Measurements from ENCODE around the gene XRCC1. TPM values are rescaled to one million over a fixed set of nuclear protein-coding genes. Genes with fewer than 3 reads are reported as not detected.

XRCC1 gene
- total and polyA plus RNA-seq, 2 of the 8 experiments (the other 6 are each of a cell fraction or from before 2014, with no cell fraction given) = 42.5 to 44.4 TPM

GRCh38 chr19:43570174-43570791 lies 5.0 kb downstream of the XRCC1 start (continued):
- TF ChIP-seq ASH2L (IDR thresholded peaks at IDR 0.05; ENCODE audit: low read length) = no peak
- no peak for TF ChIP-seq SP2 (IDR thresholded peaks at IDR 0.05; ENCODE audit: low read length)
- TF ChIP-seq E2F6 (IDR thresholded peaks at IDR 0.05) = no peak
- no peak for TF ChIP-seq TAF1 (IDR thresholded peaks at IDR 0.05; ENCODE audit: low read depth, low read length)
- no peak for TF ChIP-seq ZNF274 (IDR thresholded peaks at IDR 0.05; ENCODE audit: borderline replicate concordance, extremely low read depth, low read length)
- no peak for TF ChIP-seq CTBP2 (IDR thresholded peaks at IDR 0.05; ENCODE audit: borderline replicate concordance, insufficient read depth, insufficient read length, low read length)
- no peak for TF ChIP-seq ATF2 (IDR thresholded peaks at IDR 0.05; ENCODE audit: low read length)
- peak; percentile 52; the same call in 1 of the 2 replicates for TF ChIP-seq SP1 (IDR thresholded peaks at IDR 0.05; ENCODE audit: low read depth, low read length)
- TF ChIP-seq TEAD4 (IDR thresholded peaks at IDR 0.05; ENCODE audit: low read depth, low read length) = no peak
- TF ChIP-seq JUND (IDR thresholded peaks at IDR 0.05; ENCODE audit: low read length) = no peak
- TF ChIP-seq SP4 (IDR thresholded peaks at IDR 0.05; ENCODE audit: low read length) = no peak
- no peak for TF ChIP-seq SUZ12 (IDR thresholded peaks at IDR 0.05; ENCODE audit: low read length)
- TF ChIP-seq ATF3 (IDR thresholded peaks at IDR 0.05; ENCODE audit: insufficient read depth, low read depth, low read length) = no peak
- TF ChIP-seq BCL11A (IDR thresholded peaks at IDR 0.05; ENCODE audit: low read depth in 2 of 2, low read length in 2 of 2) = no peak
- no peak for TF ChIP-seq RBBP5 (IDR thresholded peaks at IDR 0.05; ENCODE audit: borderline replicate concordance, low read depth, low read length)
- TF ChIP-seq RXRA (IDR thresholded peaks at IDR 0.05; ENCODE audit: insufficient read depth, low read depth, low read length) = no peak
- TF ChIP-seq TAF7 (optimal IDR thresholded peaks at IDR 0.05; ENCODE audit: borderline replicate concordance, low read depth, low read length) = no peak
- TF ChIP-seq POU5F1 (IDR thresholded peaks at IDR 0.05; ENCODE audit: low read depth, low read length) = peak; percentile 70; the same call in 1 of the 2 replicates
- TF ChIP-seq CEBPB (IDR thresholded peaks at IDR 0.05; ENCODE audit: low read depth, low read length) = no peak
- peak; percentile 97 for TF ChIP-seq TCF12 (IDR thresholded peaks at IDR 0.05; ENCODE audit: low read depth, low read length)
- no peak for TF ChIP-seq KDM4A (IDR thresholded peaks at IDR 0.05; ENCODE audit: low read depth, low read length, severe bottlenecking)
- TF ChIP-seq RFX5 (IDR thresholded peaks at IDR 0.05; ENCODE audit: borderline replicate concordance, low read depth, low read length) = no peak
- peak; percentile 65 for TF ChIP-seq MAX (IDR thresholded peaks at IDR 0.05)
